SK-N-SH (cell line): Measurements from ENCODE around the gene MICB. TPM values are rescaled to one million over a fixed set of nuclear protein-coding genes. Genes with fewer than 3 reads are reported as not detected.

Source experiments
- CTCF ChIA-PET: fragments of 300-600, 350-600 bp; formaldehyde crosslinking; extraction: SDS; loops from one replicate; lab custom pipeline; 2021; lab: Yijun Ruan, JAX
- POLR2A ChIA-PET: fragments of 350-600 bp; sonication (Branson Sonifier 250); formaldehyde crosslinking; extraction: SDS; loops from one replicate; lab custom pipeline; 2020; ENCODE audit warnings: antibody characterized with exemption, inconsistent platforms; lab: Yijun Ruan, JAX
- DNase-seq: peaks from one replicate; pipeline ENCODE4 v3.0.0; 2012
- H2AFZ ChIP-seq: fragments of 200-600 bp; sonication (generic); 2 replicates; pipeline ENCODE4 v1.8.1; 2016; ENCODE audit warnings: antibody characterized with exemption, mild to moderate bottlenecking, low read depth
- H3F3A ChIP-seq: fragments of 200-600 bp; sonication (generic); replicated peaks from 2 replicates; pipeline ENCODE3; 2016; ENCODE audit warnings: antibody characterized with exemption, mild to moderate bottlenecking; ENCODE audit not compliant: insufficient read depth
- H3K27ac ChIP-seq, 2 experiments: fragments of 200-500 bp in 1 of 2; fragments of 200-600 bp in 1 of 2; sonication (Bioruptor generic) in 1 of 2; sonication (generic), shearing (Covaris generic) in 1 of 2; 2 replicates each; pipeline versions ENCODE4 v1.5.1 to v1.6.1; 2014 to 2016; ENCODE audit warnings: low read depth in 2 of 2, inconsistent platforms in 1 of 2, low read length in 1 of 2, mild to moderate bottlenecking in 1 of 2, mixed read lengths in 1 of 2
- H3K27me3 ChIP-seq: fragments of 200-600 bp; sonication (generic), shearing (Covaris generic); 2 replicates; pipeline ENCODE4 v1.6.1; 2016; ENCODE audit warnings: mixed run types; ENCODE audit not compliant: insufficient read depth
- H3K36me3 ChIP-seq, 2 experiments: fragments of 200-500 bp in 1 of 2; fragments of 200-600 bp in 1 of 2; sonication (Bioruptor generic) in 1 of 2; sonication (generic) in 1 of 2; replicated peaks in 1 of 2; 2 replicates each; pipeline versions ENCODE3 to v1.5.1; 2014 to 2016; ENCODE audit warnings: low read length in 1 of 2, mild to moderate bottlenecking in 1 of 2; ENCODE audit not compliant: insufficient read depth in 2 of 2, control insufficient read depth in 1 of 2
- H3K4me1 ChIP-seq, 2 experiments: fragments of 200-500 bp in 1 of 2; fragments of 200-600 bp in 1 of 2; sonication (Bioruptor generic) in 1 of 2; sonication (generic), shearing (Covaris generic) in 1 of 2; 2 replicates each; pipeline versions ENCODE4 v1.5.1 to v1.6.1; 2014 to 2016; ENCODE audit warnings: low read depth in 1 of 2, low read length in 1 of 2, mixed run types in 1 of 2; ENCODE audit not compliant: insufficient read depth in 2 of 2, control insufficient read depth in 1 of 2
- H3K4me2 ChIP-seq: fragments of 200-600 bp; sonication (generic), shearing (Covaris generic); 2 replicates; pipeline ENCODE4 v1.6.1; 2017; ENCODE audit warnings: mixed run types
- H3K4me3 ChIP-seq, 2 experiments: fragments of 200-500 bp in 1 of 2; fragments of 200-600 bp in 1 of 2; sonication (Bioruptor generic) in 1 of 2; sonication (generic), shearing (Covaris generic) in 1 of 2; 2 replicates each; pipeline versions ENCODE4 v1.5.1 to v1.8.1; 2014 to 2016; ENCODE audit warnings: low read depth in 2 of 2, inconsistent platforms in 1 of 2, low read length in 1 of 2, mild to moderate bottlenecking in 1 of 2, mixed read lengths in 1 of 2, moderate library complexity in 1 of 2
- H3K79me2 ChIP-seq: fragments of 200-600 bp; sonication (generic); 2 replicates; pipeline ENCODE4 v1.8.1; 2017; ENCODE audit warnings: mild to moderate bottlenecking; ENCODE audit not compliant: insufficient read depth
- H3K9ac ChIP-seq: fragments of 200-600 bp; sonication (generic); 2 replicates; pipeline ENCODE4 v1.6.1; 2017; ENCODE audit warnings: mixed run types
- H3K9me2 ChIP-seq: fragments of 200-600 bp; sonication (generic); 2 replicates; pipeline ENCODE4 v1.6.1; 2017; ENCODE audit warnings: mixed run types
- H3K9me3 ChIP-seq: fragments of 200-600 bp; sonication (generic); 2 replicates; pipeline ENCODE4 v1.6.1; 2017; ENCODE audit warnings: mixed run types, mild to moderate bottlenecking, moderate library complexity
- H4K20me1 ChIP-seq: fragments of 200-600 bp; sonication (generic); 2 replicates; pipeline ENCODE4 v1.6.1; 2017; ENCODE audit warnings: mild to moderate bottlenecking, mixed run types; ENCODE audit not compliant: insufficient read depth
- CHD2 ChIP-seq: fragments of 150-350 bp; IDR thresholded peaks from 2 replicates; pipeline ENCODE4 v1.6.1; 2018; ENCODE audit warnings: low read length; ENCODE audit not compliant: partially characterized antibody
- CTCF ChIP-seq: fragments of 200-600 bp; sonication (generic); IDR thresholded peaks from 2 replicates; pipeline ENCODE4 v1.6.1; 2017; ENCODE audit warnings: antibody characterized with exemption, mild to moderate bottlenecking, moderate library complexity
- ELF1 ChIP-seq: IDR thresholded peaks from 2 replicates; pipeline ENCODE4 v1.4.0; 2012
- EP300 ChIP-seq, 2 experiments: IDR thresholded peaks; 2 replicates each; pipeline versions ENCODE4 v1.4.0 to v1.6.1; 2012; ENCODE audit warnings: borderline replicate concordance in 1 of 2, low read depth in 1 of 2, low read length in 1 of 2
- FOSL2 ChIP-seq: IDR thresholded peaks from 2 replicates; pipeline ENCODE4 v1.4.0; 2012; ENCODE audit warnings: low read depth, mild to moderate bottlenecking, moderate library complexity, borderline replicate concordance
- FOXJ3 ChIP-seq: sonication (generic); formaldehyde crosslinking; IDR thresholded peaks from 2 replicates; pipeline ENCODE4 v1.5.1; 2020; ENCODE audit warnings: mild to moderate bottlenecking, missing genetic modification reagents
- FOXM1 ChIP-seq: IDR thresholded peaks from 2 replicates; pipeline ENCODE4 v1.4.0; 2012; ENCODE audit warnings: low read depth, mild to moderate bottlenecking
- MAX ChIP-seq: IDR thresholded peaks from 2 replicates; pipeline ENCODE4 v1.4.0; 2012; ENCODE audit warnings: low read depth
- MEF2A ChIP-seq: IDR thresholded peaks from 2 replicates; pipeline ENCODE4 v1.4.0; 2012; ENCODE audit warnings: low read depth, borderline replicate concordance
- NFIC ChIP-seq: IDR thresholded peaks from 2 replicates; pipeline ENCODE4 v1.4.0; 2012; ENCODE audit warnings: borderline replicate concordance
- NRF1 ChIP-seq: IDR thresholded peaks from 2 replicates; pipeline ENCODE4 v1.6.1; 2012; ENCODE audit warnings: low read depth, mild to moderate bottlenecking, low read length
- POLR2AphosphoS5 ChIP-seq: IDR thresholded peaks from 2 replicates; pipeline ENCODE4 v1.6.1; 2012; ENCODE audit warnings: low read depth, low read length
- RAD21 ChIP-seq: IDR thresholded peaks from 2 replicates; pipeline ENCODE4 v1.6.1; 2012; ENCODE audit warnings: mild to moderate bottlenecking, low read length
- RCOR1 ChIP-seq: fragments of 150-350 bp; IDR thresholded peaks from 2 replicates; pipeline ENCODE4 v1.6.1; 2017; ENCODE audit warnings: antibody characterized with exemption, low read length
- RXRA ChIP-seq: IDR thresholded peaks from 2 replicates; pipeline ENCODE4 v1.4.0; 2012; ENCODE audit warnings: low read depth, mild to moderate bottlenecking, borderline replicate concordance
- SIN3A ChIP-seq: IDR thresholded peaks from 2 replicates; pipeline ENCODE4 v1.6.1; 2012; ENCODE audit warnings: low read depth, mild to moderate bottlenecking, low read length, moderate library complexity, borderline replicate concordance
- SMC3 ChIP-seq: IDR thresholded peaks from 2 replicates; pipeline ENCODE4 v1.6.1; 2012; ENCODE audit warnings: low read depth, low read length, improper control_type of control experiment
- TAF1 ChIP-seq: IDR thresholded peaks from 2 replicates; pipeline ENCODE4 v1.6.1; 2012; ENCODE audit warnings: low read depth, mild to moderate bottlenecking, low read length, moderate library complexity, borderline replicate concordance
- TCF12 ChIP-seq: IDR thresholded peaks from 2 replicates; pipeline ENCODE4 v1.4.0; 2012
- TEAD4 ChIP-seq: IDR thresholded peaks from 2 replicates; pipeline ENCODE4 v1.4.0; 2012; ENCODE audit warnings: mild to moderate bottlenecking, borderline replicate concordance; ENCODE audit not compliant: insufficient read depth
- YY1 ChIP-seq: IDR thresholded peaks from 2 replicates; pipeline ENCODE4 v1.4.0; 2012; ENCODE audit warnings: low read depth, mild to moderate bottlenecking
- WGBS: methylation state at CpG from one replicate; pipeline ENCODE4 v1.1.6; 2017; ENCODE audit warnings: low lambda C conversion rate; 5-methylcytosine and 5-hydroxymethylcytosine counted together
- polyA plus RNA-seq, 3 experiments: library from polyadenylated mRNA; depleted of rRNA; stranded (reverse); fragments of >200 nt; gene quantifications; 2 replicates each; pipeline ENCODE4 v1.2.3, GENCODE V29; 2012
- TF ChIP-seq, protein P1 (sequence below): fragments of 150-350 bp; IDR thresholded peaks from 2 replicates; pipeline ENCODE4 v1.6.1; 2016; ENCODE audit warnings: mild to moderate bottlenecking, low read depth, low read length
- TF ChIP-seq, protein P2 (sequence below): IDR thresholded peaks from 2 replicates; pipeline ENCODE4 v1.4.0; 2012; ENCODE audit warnings: low read depth, borderline replicate concordance
- TF ChIP-seq, protein P3 (sequence below): fragments of 150-350 bp; IDR thresholded peaks from 2 replicates; pipeline ENCODE4 v1.6.1; 2017; ENCODE audit warnings: antibody characterized with exemption, low read length, low read depth, borderline replicate concordance

Gene MICB
- polyA plus RNA-seq, 1 of the 3 experiments (the other 2 are of a cell fraction), result 9.7 TPM

DNA sequence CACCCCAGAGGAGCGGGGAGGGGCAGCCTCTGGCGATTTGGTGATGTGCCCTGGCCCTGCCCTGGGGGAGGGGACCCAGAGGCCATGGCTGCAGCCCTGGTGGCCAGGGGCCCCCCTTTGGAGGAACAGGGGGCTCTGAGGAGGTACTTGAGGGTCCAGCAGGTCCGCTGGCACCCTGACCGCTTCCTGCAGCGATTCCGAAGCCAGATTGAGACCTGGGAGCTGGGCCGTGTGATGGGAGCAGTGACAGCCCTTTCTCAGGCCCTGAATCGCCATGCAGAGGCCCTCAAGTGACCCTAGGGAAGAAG is 60.3 kb downstream of the MICB start:
- POLR2A ChIA-PET, result no interaction called here
- 96% methylated on average over 3 of the region's 8 CpGs for WGBS
- H3K4me1 ChIP-seq, result peaks cover 0 to 20% of the 10 kb centered on the region in 2 experiments; a peak in 3 of 4 replicates
- no peak for DNase-seq
- no peaks in the 10 kb centered on the region for H3K9me2 ChIP-seq
- no peak for TF ChIP-seq TAF1
- TF ChIP-seq RXRA, result no peak
- TF ChIP-seq, protein P1, sequence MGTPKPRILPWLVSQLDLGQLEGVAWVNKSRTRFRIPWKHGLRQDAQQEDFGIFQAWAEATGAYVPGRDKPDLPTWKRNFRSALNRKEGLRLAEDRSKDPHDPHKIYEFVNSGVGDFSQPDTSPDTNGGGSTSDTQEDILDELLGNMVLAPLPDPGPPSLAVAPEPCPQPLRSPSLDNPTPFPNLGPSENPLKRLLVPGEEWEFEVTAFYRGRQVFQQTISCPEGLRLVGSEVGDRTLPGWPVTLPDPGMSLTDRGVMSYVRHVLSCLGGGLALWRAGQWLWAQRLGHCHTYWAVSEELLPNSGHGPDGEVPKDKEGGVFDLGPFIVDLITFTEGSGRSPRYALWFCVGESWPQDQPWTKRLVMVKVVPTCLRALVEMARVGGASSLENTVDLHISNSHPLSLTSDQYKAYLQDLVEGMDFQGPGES, result no peak
- no peak for TF ChIP-seq ELF1
- TF ChIP-seq YY1, result no peak
- no peak for TF ChIP-seq SMC3
- TF ChIP-seq NFIC, result no peak
- TF ChIP-seq RAD21, result no peak
- TF ChIP-seq TCF12, result no peak
- TF ChIP-seq FOXJ3 (CRISPR knock-in tag), result no peak
- no peak for TF ChIP-seq MEF2A
- TF ChIP-seq EP300 (IDR thresholded peaks at IDR 0.05; ENCODE audit: borderline replicate concordance in 1 of 2, low read depth in 1 of 2, low read length in 1 of 2), result no peak
- no peak for TF ChIP-seq FOSL2
- no peak for TF ChIP-seq FOXM1
- TF ChIP-seq NRF1, result no peak
- no peak for TF ChIP-seq CHD2
- TF ChIP-seq TEAD4, result no peak
- H3K9ac ChIP-seq, result no peak overlapping the region
- peaks cover 26 to 31% of the 10 kb centered on the region in 2 experiments for H3K36me3 ChIP-seq
- H3K4me2 ChIP-seq, result no peak overlapping the region
- H2AFZ ChIP-seq, result no peak overlapping the region
- CTCF ChIA-PET, result interaction anchor here (1.0 to 5.7 kb wide), 4 partner anchors 10 to 40 kb away, joined by 3 to 29 read pairs (median 4); partner anchors contain the start of genes ATP6V1G2 and LTB
- H3K9me3 ChIP-seq, result no peaks in the 10 kb centered on the region
- no peaks in the 10 kb centered on the region for H3K27me3 ChIP-seq
- peaks cover 27% of the 10 kb centered on the region for H3F3A ChIP-seq
- H3K79me2 ChIP-seq, result peaks cover 23% of the 10 kb centered on the region; the same call in 1 of the 2 replicates
- no peaks in the 10 kb centered on the region for H4K20me1 ChIP-seq
- H3K4me3 ChIP-seq, result no peak overlapping the region
- no peak overlapping the region for H3K27ac ChIP-seq

DNA sequence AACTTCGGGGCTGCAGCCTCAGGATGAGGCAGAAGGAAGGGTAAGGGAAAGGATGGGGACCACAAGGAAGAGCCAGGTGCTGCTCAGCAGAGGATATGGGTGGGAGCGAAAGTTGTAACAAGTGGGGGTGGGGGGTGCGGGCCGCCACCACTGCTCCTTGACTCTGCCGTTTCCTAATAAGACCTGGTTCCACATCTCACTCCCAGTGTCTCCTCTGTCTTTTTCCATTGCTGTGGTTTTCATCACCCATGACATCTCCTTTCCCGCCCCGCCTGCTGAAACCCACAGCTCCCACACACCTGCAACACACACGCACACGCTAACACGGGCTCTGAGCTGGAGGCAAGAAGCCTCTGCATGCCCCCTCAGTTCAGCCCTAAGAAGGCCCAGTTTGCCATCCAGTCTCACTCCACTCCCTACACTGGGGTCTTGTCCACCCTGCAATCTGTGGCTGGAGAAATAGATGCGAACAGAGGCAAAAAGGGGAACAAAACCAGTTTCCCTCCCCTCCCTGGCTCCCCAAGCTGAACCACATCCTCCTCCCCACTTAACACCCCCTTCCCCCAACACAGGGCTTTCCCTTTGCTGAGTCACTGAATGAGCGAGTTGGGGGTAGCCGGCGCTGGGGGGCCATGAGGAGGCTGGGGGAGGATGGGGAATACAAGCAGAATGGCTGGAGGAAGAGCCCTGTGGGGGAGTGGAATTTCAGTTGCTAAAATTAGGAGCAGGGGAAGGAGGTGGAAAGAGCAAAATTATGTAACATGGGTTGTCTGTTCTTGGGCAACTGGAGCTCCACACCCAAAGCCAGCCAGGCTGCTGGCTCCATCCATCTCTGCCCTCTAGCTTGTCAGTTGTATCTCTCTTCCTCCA is 60.9 kb downstream of the MICB start:
- 84% methylated on average over 14 of the region's 14 CpGs for WGBS
- Histone ChIP-seq H3K9me3 (no peaks in the 10 kb centered on the region), H3K9me2 (no peaks in the 10 kb centered on the region), H3K36me3 (peaks cover 20 to 30% of the 10 kb centered on the region in 2 experiments), H4K20me1 (no peaks in the 10 kb centered on the region), H2AFZ (no peak overlapping the region), H3F3A (peaks cover 31% of the 10 kb centered on the region), H3K9ac (no peak overlapping the region), H3K27ac (peak overlapping the region in 1 of 2 experiments; percentile 77; a peak in 2 of 4 replicates), H3K27me3 (no peaks in the 10 kb centered on the region), H3K4me1 (peaks cover 0 to 20% of the 10 kb centered on the region in 2 experiments; a peak in 3 of 4 replicates), H3K4me3 (no peak overlapping the region), H3K4me2 (no peak overlapping the region), H3K79me2 (peaks cover 17% of the 10 kb centered on the region; the same call in 1 of the 2 replicates)
- no peak for DNase-seq
- CTCF ChIA-PET, result interaction anchor here (1.0 to 5.7 kb wide), 4 partner anchors 10 to 39 kb away, joined by 3 to 29 read pairs (median 4); partner anchors contain the start of genes ATP6V1G2 and LTB
- POLR2A ChIA-PET, result interaction anchor here (0.9 kb wide), 1 partner anchor 8 kb away, joined by 3 read pairs; no protein-coding TSS in a partner anchor
- TF ChIP-seq FOXJ3 (CRISPR knock-in tag) (no peak), MAX (no peak), NFIC (no peak), SIN3A (no peak), NRF1 (no peak), POLR2AphosphoS5 (no peak), RCOR1 (no peak), CTCF (no peak)
- TF ChIP-seq, protein P2, sequence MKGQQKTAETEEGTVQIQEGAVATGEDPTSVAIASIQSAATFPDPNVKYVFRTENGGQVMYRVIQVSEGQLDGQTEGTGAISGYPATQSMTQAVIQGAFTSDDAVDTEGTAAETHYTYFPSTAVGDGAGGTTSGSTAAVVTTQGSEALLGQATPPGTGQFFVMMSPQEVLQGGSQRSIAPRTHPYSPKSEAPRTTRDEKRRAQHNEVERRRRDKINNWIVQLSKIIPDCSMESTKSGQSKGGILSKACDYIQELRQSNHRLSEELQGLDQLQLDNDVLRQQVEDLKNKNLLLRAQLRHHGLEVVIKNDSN, result no peak
- TF ChIP-seq, protein P3, sequence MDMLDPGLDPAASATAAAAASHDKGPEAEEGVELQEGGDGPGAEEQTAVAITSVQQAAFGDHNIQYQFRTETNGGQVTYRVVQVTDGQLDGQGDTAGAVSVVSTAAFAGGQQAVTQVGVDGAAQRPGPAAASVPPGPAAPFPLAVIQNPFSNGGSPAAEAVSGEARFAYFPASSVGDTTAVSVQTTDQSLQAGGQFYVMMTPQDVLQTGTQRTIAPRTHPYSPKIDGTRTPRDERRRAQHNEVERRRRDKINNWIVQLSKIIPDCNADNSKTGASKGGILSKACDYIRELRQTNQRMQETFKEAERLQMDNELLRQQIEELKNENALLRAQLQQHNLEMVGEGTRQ, result no peak
